22Rv1 (cell line): Measurements from ENCODE around the gene MICU1.

Source experiments
- ZFX ChIP-seq: fragments of 450-650 bp; IDR thresholded peaks from 2 replicates; pipeline ENCODE4 v1.6.1; 2017; ENCODE audit warnings: antibody characterized with exemption, borderline replicate concordance
- TF ChIP-seq, protein P1 (sequence below): fragments of 450-650 bp; IDR thresholded peaks from 2 replicates; pipeline ENCODE4 v1.5.1; 2017; ENCODE audit warnings: mild to moderate bottlenecking

DNA sequence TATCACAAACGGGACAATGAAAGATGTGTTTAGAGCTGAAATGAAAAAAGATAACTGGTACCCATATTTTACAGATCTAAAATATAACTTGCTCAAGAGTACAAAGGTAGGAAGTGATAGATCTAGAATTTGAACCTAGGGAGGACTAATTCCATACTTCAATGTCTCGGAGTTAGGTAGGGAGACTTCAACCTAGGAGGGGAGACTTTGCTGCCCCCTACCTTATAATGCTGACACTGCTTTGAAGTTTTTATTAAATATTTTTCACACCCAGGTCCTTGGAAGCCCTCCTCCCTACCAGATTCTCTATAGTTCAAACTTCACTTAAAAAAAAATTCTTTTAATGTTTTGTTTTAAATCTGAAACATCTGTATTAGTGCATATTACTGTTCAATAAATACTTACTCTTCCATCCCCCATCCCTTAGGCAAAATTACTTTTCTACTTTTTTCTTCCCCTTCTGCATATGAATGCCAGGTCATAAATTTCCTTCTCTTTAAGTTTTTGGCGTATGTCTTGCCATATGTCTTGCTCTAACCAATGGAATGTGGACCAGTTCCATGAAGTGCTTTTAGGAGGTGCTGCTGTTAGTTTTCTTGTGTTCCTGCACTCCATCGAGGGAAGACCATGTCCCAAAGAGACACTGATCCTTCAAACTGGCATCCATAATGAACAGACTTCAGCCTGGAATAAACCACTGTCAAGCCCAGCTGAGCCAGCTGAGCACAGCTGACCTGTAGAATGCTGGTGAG lies 57.8 kb downstream of the MICU1 start:
- TF ChIP-seq, protein P1, sequence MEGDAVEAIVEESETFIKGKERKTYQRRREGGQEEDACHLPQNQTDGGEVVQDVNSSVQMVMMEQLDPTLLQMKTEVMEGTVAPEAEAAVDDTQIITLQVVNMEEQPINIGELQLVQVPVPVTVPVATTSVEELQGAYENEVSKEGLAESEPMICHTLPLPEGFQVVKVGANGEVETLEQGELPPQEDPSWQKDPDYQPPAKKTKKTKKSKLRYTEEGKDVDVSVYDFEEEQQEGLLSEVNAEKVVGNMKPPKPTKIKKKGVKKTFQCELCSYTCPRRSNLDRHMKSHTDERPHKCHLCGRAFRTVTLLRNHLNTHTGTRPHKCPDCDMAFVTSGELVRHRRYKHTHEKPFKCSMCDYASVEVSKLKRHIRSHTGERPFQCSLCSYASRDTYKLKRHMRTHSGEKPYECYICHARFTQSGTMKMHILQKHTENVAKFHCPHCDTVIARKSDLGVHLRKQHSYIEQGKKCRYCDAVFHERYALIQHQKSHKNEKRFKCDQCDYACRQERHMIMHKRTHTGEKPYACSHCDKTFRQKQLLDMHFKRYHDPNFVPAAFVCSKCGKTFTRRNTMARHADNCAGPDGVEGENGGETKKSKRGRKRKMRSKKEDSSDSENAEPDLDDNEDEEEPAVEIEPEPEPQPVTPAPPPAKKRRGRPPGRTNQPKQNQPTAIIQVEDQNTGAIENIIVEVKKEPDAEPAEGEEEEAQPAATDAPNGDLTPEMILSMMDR: peak; percentile 73
- TF ChIP-seq ZFX: no peak
